HepG2 (cell line): Measurements from ENCODE around the gene TP53TG5. TPM values are rescaled to one million over a fixed set of nuclear protein-coding genes. Genes with fewer than 3 reads are reported as not detected.
A peak's percentile ranks its signal among the peaks of the same experiment; 100 is the strongest.

Experiments
- ATAC-seq: fragments of 200-7000 bp; cut with Tn5 transposase; 3 replicates; pipeline ENCODE4 v1.9.1; 2020; ENCODE audit warnings: mild to moderate bottlenecking, moderate library complexity
- BruUV-seq: library from RNA; stranded (reverse); fragments of 400-500 nt; replicated peaks from 2 replicates; lab custom pipeline; 2021; lab: Mats Ljungman, UMichigan
- CTCF ChIA-PET: fragments of 300-600 bp; formaldehyde crosslinking; extraction: SDS; loops from one replicate; lab custom pipeline; 2021; ENCODE audit warnings: low total read pairs, inconsistent platforms, low intra/inter-chr PET ratio; lab: Yijun Ruan, JAX
- POLR2A ChIA-PET: fragments of 350-600 bp; sonication (Branson Sonifier 250); formaldehyde crosslinking; loops from one replicate; lab custom pipeline; 2020; ENCODE audit warnings: antibody characterized with exemption, inconsistent platforms; lab: Yijun Ruan, JAX
- DNase-seq: peaks from one replicate; pipeline ENCODE4 v3.0.0-alpha.2; 2015; ENCODE audit warnings: low spot score
- FAIRE-seq: peaks from 3 replicates; lab custom pipeline; 2011; peaks lifted over from hg19 to GRCh38; lab: Jason Lieb, UNC
- H2AFZ ChIP-seq: one replicate; pipeline ENCODE4 v1.6.1; 2011; ENCODE audit warnings: low read length, inconsistent platforms
- H3K27ac ChIP-seq: fragments of 300-600 bp; 3 replicates; pipeline ENCODE4 v1.8.0; 2011; ENCODE audit warnings: mixed run types, mild to moderate bottlenecking, mixed read lengths, low read length, inconsistent platforms; ENCODE audit not compliant: insufficient read depth; ENCODE audit errors: extremely low read length
- H3K27me3 ChIP-seq, 2 experiments: fragments of 200-600 bp in 1 of 2; 2 replicates in 1 of 2; 3 replicates in 1 of 2; pipeline versions ENCODE4 v1.6.0 to v1.8.0; 2011; ENCODE audit warnings: low read length in 2 of 2, mild to moderate bottlenecking in 2 of 2, moderate library complexity in 2 of 2, inconsistent platforms in 1 of 2; ENCODE audit not compliant: insufficient read depth in 2 of 2, control insufficient read depth in 1 of 2
- H3K36me3 ChIP-seq, 2 experiments: fragments of 200-600 bp in 1 of 2; replicated peaks in 1 of 2; 2 replicates in 1 of 2; 3 replicates in 1 of 2; pipeline versions ENCODE4 v1.5.1 to v1.8.0; 2011; ENCODE audit warnings: low read length in 2 of 2, inconsistent platforms in 1 of 2; ENCODE audit not compliant: insufficient read depth in 2 of 2, control insufficient read depth in 1 of 2
- H3K4me1 ChIP-seq: 2 replicates; pipeline ENCODE4 v1.5.1; 2012; ENCODE audit warnings: low read length, inconsistent platforms; ENCODE audit not compliant: insufficient read depth
- H3K4me2 ChIP-seq: 2 replicates; pipeline ENCODE4 v1.6.0; 2011; ENCODE audit warnings: low read depth, low read length, inconsistent platforms
- H3K4me3 ChIP-seq, 3 experiments: fragments of 200-600 bp in 1 of 3; sonication (generic), shearing (Covaris generic) in 1 of 3; replicated peaks in 1 of 3; 2 replicates each; pipeline ENCODE4 v1.5.1; 2011 to 2016; ENCODE audit warnings: low read length in 3 of 3, inconsistent platforms in 2 of 3, low read depth in 2 of 3, mild to moderate bottlenecking in 2 of 3, control low read depth in 1 of 3, mixed read lengths in 1 of 3; ENCODE audit not compliant: insufficient read depth in 1 of 3
- H3K79me2 ChIP-seq: one replicate; pipeline ENCODE4 v1.6.1; 2011; ENCODE audit warnings: low read length, inconsistent platforms; ENCODE audit not compliant: insufficient read depth
- H3K9ac ChIP-seq: 2 replicates; pipeline ENCODE4 v1.6.0; 2011; ENCODE audit warnings: mild to moderate bottlenecking, low read depth, low read length, inconsistent platforms; ENCODE audit not compliant: insufficient read depth
- H3K9me3 ChIP-seq: 2 replicates; pipeline ENCODE4 v1.5.1; 2012; ENCODE audit warnings: mild to moderate bottlenecking, low read length
- H4K20me1 ChIP-seq: 2 replicates; pipeline ENCODE4 v1.6.0; 2011; ENCODE audit warnings: inconsistent platforms, mild to moderate bottlenecking, low read length, moderate library complexity; ENCODE audit not compliant: insufficient read depth
- ETS1 ChIP-seq: sonication (generic); formaldehyde crosslinking; IDR thresholded peaks from 2 replicates; pipeline ENCODE4 v1.4.0; 2020; ENCODE audit warnings: missing genetic modification reagents
- HHEX ChIP-seq: IDR thresholded peaks from 2 replicates; pipeline ENCODE4 v1.6.1; 2016; ENCODE audit warnings: control low read depth
- IRF9 ChIP-seq: sonication (generic); formaldehyde crosslinking; IDR thresholded peaks from 2 replicates; pipeline ENCODE4 v1.8.0; 2022; ENCODE audit warnings: missing genetic modification reagents, mild to moderate bottlenecking, borderline replicate concordance
- KMT2A ChIP-seq: sonication (generic); formaldehyde crosslinking; IDR thresholded peaks from 2 replicates; pipeline ENCODE4 v1.4.0; 2020; ENCODE audit warnings: missing genetic modification reagents
- MXD1 ChIP-seq: sonication (generic); formaldehyde crosslinking; IDR thresholded peaks from 2 replicates; pipeline ENCODE4 v1.4.0; 2020; ENCODE audit warnings: mild to moderate bottlenecking, missing genetic modification reagents
- NAIF1 ChIP-seq: sonication (generic); formaldehyde crosslinking; IDR thresholded peaks from 2 replicates; pipeline ENCODE4 v1.5.0; 2020; ENCODE audit warnings: mild to moderate bottlenecking, missing genetic modification reagents, borderline replicate concordance
- PATZ1 ChIP-seq: sonication (generic); formaldehyde crosslinking; IDR thresholded peaks from 2 replicates; pipeline ENCODE4 v1.4.0; 2020; ENCODE audit warnings: missing genetic modification reagents
- RORA ChIP-seq: sonication (generic); formaldehyde crosslinking; IDR thresholded peaks from 2 replicates; pipeline ENCODE4 v1.5.0; 2020; ENCODE audit warnings: mild to moderate bottlenecking, missing genetic modification reagents, moderate library complexity
- THYN1 ChIP-seq: sonication (generic); formaldehyde crosslinking; IDR thresholded peaks from 2 replicates; pipeline ENCODE4 v1.8.1; 2023; ENCODE audit warnings: low read depth, mild to moderate bottlenecking, moderate library complexity, missing genetic modification reagents, borderline replicate concordance
- ZBTB39 ChIP-seq: sonication (generic); formaldehyde crosslinking; IDR thresholded peaks from 2 replicates; pipeline ENCODE4 v1.5.0; 2020; ENCODE audit warnings: missing genetic modification reagents
- ZNF282 ChIP-seq: fragments of 450-650 bp; IDR thresholded peaks from 2 replicates; pipeline ENCODE4 v1.6.1; 2018; ENCODE audit not compliant: partially characterized antibody
- ZNF691 ChIP-seq: sonication (generic); formaldehyde crosslinking; IDR thresholded peaks from 2 replicates; pipeline ENCODE4 v1.4.0; 2020; ENCODE audit warnings: missing genetic modification reagents, low read depth, mild to moderate bottlenecking, borderline replicate concordance
- ZNF75D ChIP-seq: sonication (generic); formaldehyde crosslinking; IDR thresholded peaks from 2 replicates; pipeline ENCODE4 v1.8.1; 2023; ENCODE audit warnings: missing genetic modification reagents, mild to moderate bottlenecking, borderline replicate concordance
- WGBS: methylation state at CpG from one replicate; pipeline ENCODE4 v1.1.6; 2017; ENCODE audit warnings: low lambda C conversion rate; 5-methylcytosine and 5-hydroxymethylcytosine counted together
- in situ Hi-C: cut with HindIII; loops from 2 replicates; pipeline ENCODE4 v1.10.0; 2017; ENCODE audit warnings: low pct_unique_long_range_greater_than_20kb; ENCODE audit not compliant: extremely low pct_ligation_motif_present
- intact Hi-C: fragments of 100-400 bp; cut with micrococcal nuclease; formaldehyde crosslinking; loops from one replicate; pipeline ENCODE4 v1.10.0; 2022; ENCODE audit not compliant: unreplicated experiment
- polyA plus RNA-seq, 8 experiments: library from polyadenylated mRNA; depleted of rRNA in 3 of 8; stranded (reverse) in 7 of 8; unstranded in 1 of 8; fragments of >200 nt; fragmentation: Illumina TruSeq in 4 of 8; extraction: Trizol in 4 of 8; gene quantifications; 2 replicates each; pipeline versions ENCODE4 v1.2.1 to v1.2.3, GENCODE V29; 2011 to 2016; ENCODE audit warnings: low read depth in 4 of 8, missing spikeins in 1 of 8, mixed read lengths in 1 of 8; ENCODE audit not compliant: insufficient read depth in 1 of 8
- total RNA-seq, 5 experiments: library from RNA; depleted of rRNA; stranded (reverse); fragments of >200 nt; fragmentation: Illumina TruSeq; extraction: Trizol; gene quantifications; 2 replicates each; pipeline ENCODE4 v1.2.3, GENCODE V29; 2016; ENCODE audit warnings: low read depth in 1 of 5

Gene TP53TG5
- total and polyA plus RNA-seq, 2 of the 13 experiments (the other 11 are each of a cell fraction or from before 2014, with no cell fraction given), result 0.11 TPM; not detected in 1

GRCh38 chr20:45339799-45340198 lies 38.3 kb downstream of the TP53TG5 start:
- Histone ChIP-seq H4K20me1 (no peaks in the 10 kb centered on the region), H2AFZ (no peak overlapping the region), H3K27me3 (no peaks in the 10 kb centered on the region), H3K4me1 (peaks cover 90% of the 10 kb centered on the region), H3K4me2 (peak overlapping the region; percentile 99), H3K27ac (peak overlapping the region; percentile 80), H3K9ac (peak overlapping the region; percentile 35), H3K4me3 (0 out of 6 replicates have a peak overlapping the region, but pooled peaks of 1 of the 3 experiments have one; percentile 87), H3K36me3 (peaks cover 5 to 7% of the 10 kb centered on the region in 2 experiments; a peak in 3 of 5 replicates), H3K79me2 (peaks cover 44% of the 10 kb centered on the region), H3K9me3 (no peaks in the 10 kb centered on the region)
- FAIRE-seq (no peak), ATAC-seq (no peak), DNase-seq (no peak)
- ChIA-PET POLR2A (interaction anchor here (1.2 to 23.9 kb wide), 3 partner anchors 20 to 97 kb away, joined by 3 to 1422 read pairs (median 25); partner anchors contain the start of genes PIGT, SDC4 and SYS1), CTCF (no interaction called here)
- BruUV-seq, result no TSS peak
- intact Hi-C loops, result loop anchor here (5.0 kb wide), 2 partner anchors 78 to 633 kb away; partner anchors contain the start of genes PIGT and ZNF335
- in situ Hi-C loops, result no loop called here
- whole genome bisulfite sequencing, result 65% methylated on average over 2 of the region's 2 CpGs
- TF ChIP-seq HHEX (no peak), ZNF282 (no peak), ZNF691 (no peak), KMT2A (CRISPR knock-in tag) (no peak), IRF9 (CRISPR knock-in tag) (no peak), THYN1 (CRISPR knock-in tag) (no peak), ZNF75D (CRISPR knock-in tag) (no peak), NAIF1 (no peak), PATZ1 (CRISPR knock-in tag) (no peak), MXD1 (CRISPR knock-in tag) (no peak), ZBTB39 (CRISPR knock-in tag) (no peak), RORA (CRISPR knock-in tag) (no peak), ETS1 (CRISPR knock-in tag) (no peak)
